Caco-2 (cell line): ENCODE results near the gene RFPL4AL1. TPM values are rescaled to one million over a fixed set of nuclear protein-coding genes. Genes with fewer than 3 reads are reported as not detected.
"Not testable (repeated sequence)": the region's sequence is repeated elsewhere in the genome, so short reads cannot be mapped to it uniquely, and the experiment has no call there.

Experiments used
- BruUV-seq: library from RNA; stranded (reverse); fragments of 400-500 nt; replicated peaks from 2 replicates; lab custom pipeline; 2021; lab: Mats Ljungman, UMichigan
- CTCF ChIA-PET: fragments of 300-600 bp; sonication (Branson Sonifier 250); formaldehyde crosslinking; loops from one replicate; lab custom pipeline; 2022; ENCODE audit warnings: antibody characterized with exemption; lab: Charles Lee
- POLR2A ChIA-PET: fragments of 300-600 bp; sonication (Branson Sonifier 250); formaldehyde crosslinking; loops from one replicate; lab custom pipeline; 2022; ENCODE audit warnings: antibody characterized with exemption; lab: Charles Lee
- DNase-seq, 2 experiments: peaks; one replicate each; pipeline versions ENCODE4 v3.0.0 to v3.0.0-alpha.2; 2020 to 2022
- H3K27me3 ChIP-seq: replicated peaks from 2 replicates; pipeline ENCODE4 v1.6.0; 2011; ENCODE audit warnings: low read length; ENCODE audit not compliant: control insufficient read depth, insufficient read depth
- H3K36me3 ChIP-seq: 2 replicates; pipeline ENCODE4 v1.5.1; 2011; ENCODE audit warnings: low read length; ENCODE audit not compliant: control insufficient read depth, insufficient read depth
- H3K4me1 ChIP-seq: fragments of 250-450 bp; sonication (Bioruptor Pico); 2 replicates; pipeline ENCODE4 v1.5.1; 2020; ENCODE audit warnings: mild to moderate bottlenecking
- H3K4me3 ChIP-seq: 2 replicates; pipeline ENCODE4 v1.5.1; 2011; ENCODE audit warnings: low read depth, mild to moderate bottlenecking, control low read depth, low read length
- H3K9me3 ChIP-seq: fragments of 250-450 bp; sonication (Bioruptor Pico); 2 replicates; pipeline ENCODE4 v1.5.1; 2020; ENCODE audit warnings: mild to moderate bottlenecking, moderate library complexity
- H3K27ac Mint-ChIP-seq: one replicate; pipeline ENCODE4 v1.8.0; 2022; ENCODE audit warnings: mixed read lengths; ENCODE audit not compliant: unreplicated experiment
- H3K27me3 Mint-ChIP-seq: one replicate; pipeline ENCODE4 v1.8.0; 2022; ENCODE audit warnings: mixed read lengths; ENCODE audit not compliant: insufficient read depth, unreplicated experiment
- H3K36me3 Mint-ChIP-seq: one replicate; pipeline ENCODE4 v1.8.0; 2022; ENCODE audit warnings: mild to moderate bottlenecking, mixed read lengths; ENCODE audit not compliant: insufficient read depth, unreplicated experiment
- H3K4me1 Mint-ChIP-seq: one replicate; pipeline ENCODE4 v1.8.0; 2022; ENCODE audit warnings: low read depth, mixed read lengths; ENCODE audit not compliant: unreplicated experiment
- H3K4me3 Mint-ChIP-seq: one replicate; pipeline ENCODE4 v1.8.0; 2022; ENCODE audit warnings: mild to moderate bottlenecking, moderate library complexity, mixed read lengths; ENCODE audit not compliant: unreplicated experiment
- H3K9me3 Mint-ChIP-seq: one replicate; pipeline ENCODE4 v1.8.0; 2022; ENCODE audit warnings: mixed read lengths; ENCODE audit not compliant: unreplicated experiment
- CTCF ChIP-seq, 2 experiments: fragments of 200-600 bp in 1 of 2; IDR thresholded peaks; 1 replicate in 1 of 2; 2 replicates in 1 of 2; pipeline versions ENCODE4 v1.5.1 to v1.8.0; 2011 to 2022; ENCODE audit warnings: antibody characterized with exemption in 1 of 2, control low read depth in 1 of 2, inconsistent platforms in 1 of 2, low read depth in 1 of 2, low read length in 1 of 2, mild to moderate bottlenecking in 1 of 2, moderate library complexity in 1 of 2; ENCODE audit not compliant: insufficient read depth in 1 of 2, severe bottlenecking in 1 of 2, unreplicated experiment in 1 of 2
- intact Hi-C: fragments of 100-400 bp; cut with micrococcal nuclease; formaldehyde crosslinking; loops from one replicate; pipeline ENCODE4 v1.10.0; 2022; ENCODE audit not compliant: unreplicated experiment
- total RNA-seq: library from RNA; stranded (reverse); gene quantifications from 2 replicates; pipeline ENCODE4 v1.2.3, GENCODE V29; 2022

RFPL4AL1 gene
- total RNA-seq, 1 experiment from 2014 or later, result not detected

GRCh38 chr19:55723491-55723890, 45.4 kb upstream of the RFPL4AL1 start:
- Mint-ChIP-seq H3K4me3 (no peak overlapping the region), H3K27me3 (peaks cover 9% of the 10 kb centered on the region), H3K9me3 (peaks cover 16% of the 10 kb centered on the region), H3K36me3 (no peaks in the 10 kb centered on the region), H3K4me1 (peaks cover 11% of the 10 kb centered on the region), H3K27ac (no peak overlapping the region)
- Histone ChIP-seq H3K4me3 (no peak overlapping the region), H3K4me1 (peaks cover 5% of the 10 kb centered on the region), H3K27me3 (no peaks in the 10 kb centered on the region), H3K9me3 (peaks cover 19% of the 10 kb centered on the region), H3K36me3 (no peaks in the 10 kb centered on the region)
- BruUV-seq, result no TSS peak
- no peak for TF ChIP-seq CTCF (IDR thresholded peaks at IDR 0.05; ENCODE audit: insufficient read depth in 1 of 2, low read depth in 1 of 2, low read length in 1 of 2, severe bottlenecking in 1 of 2, unreplicated experiment in 1 of 2)
- ChIA-PET CTCF (no interaction called here), POLR2A (no interaction called here)
- DNase-seq, result no peak
- intact Hi-C loops, result no loop called here

GRCh38 chr19:55730378-55730777, 38.5 kb upstream of the RFPL4AL1 start:
- BruUV-seq, H3K36me3 Mint-ChIP-seq, H3K9me3 Mint-ChIP-seq: not testable (repeated sequence)

GRCh38 chr19:55738302-55738701, 30.6 kb upstream of the RFPL4AL1 start, which contains the start of gene NLRP9:
Gene NLRP9 (minus strand): TSS chr19:55738402. CDS start chr19:55738374, 28 bp downstream.
- no peak for TF ChIP-seq CTCF (IDR thresholded peaks at IDR 0.05; ENCODE audit: insufficient read depth in 1 of 2, low read depth in 1 of 2, low read length in 1 of 2, severe bottlenecking in 1 of 2, unreplicated experiment in 1 of 2)
- H3K27me3 Mint-ChIP-seq, result peaks cover 7% of the 10 kb centered on the region
- no peak within 1 kb of the TSS for H3K4me3 Mint-ChIP-seq
- H3K9me3 Mint-ChIP-seq, result no peaks in the 10 kb centered on the region
- Histone ChIP-seq H3K9me3 (no peaks in the 10 kb centered on the region), H3K36me3 (no peaks in the 10 kb centered on the region), H3K4me3 (no peak within 1 kb of the TSS), H3K27me3 (no peaks in the 10 kb centered on the region), H3K4me1 (no peaks in the 10 kb centered on the region)
- no TSS peak for BruUV-seq
- intact Hi-C loops, result no loop called here
- no peaks in the 10 kb centered on the region for H3K36me3 Mint-ChIP-seq
- no peaks in the 10 kb centered on the region for H3K4me1 Mint-ChIP-seq
- no peak within 1 kb of the TSS for H3K27ac Mint-ChIP-seq
- no peak for DNase-seq
- ChIA-PET POLR2A (no interaction called here), CTCF (no interaction called here)

More at GRCh38 chr19:55730378-55730777, 38.5 kb upstream of the RFPL4AL1 start:
- H3K4me3 Mint-ChIP-seq, H3K27me3 ChIP-seq, H3K4me3 ChIP-seq, H3K9me3 ChIP-seq, H3K4me1 Mint-ChIP-seq, DNase-seq, H3K4me1 ChIP-seq, H3K36me3 ChIP-seq, H3K27ac Mint-ChIP-seq, CTCF ChIA-PET, intact Hi-C loops, POLR2A ChIA-PET: not testable (repeated sequence)
- H3K27me3 Mint-ChIP-seq, result peaks cover 10% of the 10 kb centered on the region

- POLR2A ChIA-PET, result no interaction called here
- H3K4me3 ChIP-seq, result no peak overlapping the region
- no peak for TF ChIP-seq CTCF (IDR thresholded peaks at IDR 0.05; ENCODE audit: insufficient read depth in 1 of 2, low read depth in 1 of 2, low read length in 1 of 2, severe bottlenecking in 1 of 2, unreplicated experiment in 1 of 2)
- H3K4me1 Mint-ChIP-seq, result no peaks in the 10 kb centered on the region
- H3K27me3 Mint-ChIP-seq, result peaks cover 8% of the 10 kb centered on the region
- no peak overlapping the region for H3K4me3 Mint-ChIP-seq
- H3K36me3 Mint-ChIP-seq, result no peaks in the 10 kb centered on the region
- CTCF ChIA-PET, result no interaction called here
- H3K27me3 ChIP-seq, result no peaks in the 10 kb centered on the region
- no peak for DNase-seq
- H3K36me3 ChIP-seq, result no peaks in the 10 kb centered on the region
- H3K27ac Mint-ChIP-seq, result no peak overlapping the region
- peaks cover 4% of the 10 kb centered on the region; the same call in 1 of the 2 replicates for H3K9me3 ChIP-seq
- no peaks in the 10 kb centered on the region for H3K4me1 ChIP-seq
- H3K9me3 Mint-ChIP-seq, result no peaks in the 10 kb centered on the region
- BruUV-seq, result no TSS peak
- intact Hi-C loops, result no loop called here
These were observed 18.2 kb upstream of the RFPL4AL1 start for GRCh38 chr19:55750715-55751114.
